GM12864 (cell line): ENCODE results near the gene CDS1.

Experiments used
- DNase-seq: peaks from one replicate; pipeline ENCODE4 v3.0.0-alpha.2; 2011; ENCODE audit warnings: low read depth
- H3K4me3 ChIP-seq: 2 replicates; pipeline ENCODE4 v1.5.1; 2011; ENCODE audit warnings: mild to moderate bottlenecking, low read depth, low read length, control low read depth
- TF ChIP-seq, protein P1 (sequence below): IDR thresholded peaks from 2 replicates; pipeline ENCODE4 v1.5.1; 2011; ENCODE audit warnings: low read depth, mild to moderate bottlenecking, moderate library complexity, low read length, control low read depth, inconsistent platforms; ENCODE audit errors: missing control alignments

Gene CDS1

DNA sequence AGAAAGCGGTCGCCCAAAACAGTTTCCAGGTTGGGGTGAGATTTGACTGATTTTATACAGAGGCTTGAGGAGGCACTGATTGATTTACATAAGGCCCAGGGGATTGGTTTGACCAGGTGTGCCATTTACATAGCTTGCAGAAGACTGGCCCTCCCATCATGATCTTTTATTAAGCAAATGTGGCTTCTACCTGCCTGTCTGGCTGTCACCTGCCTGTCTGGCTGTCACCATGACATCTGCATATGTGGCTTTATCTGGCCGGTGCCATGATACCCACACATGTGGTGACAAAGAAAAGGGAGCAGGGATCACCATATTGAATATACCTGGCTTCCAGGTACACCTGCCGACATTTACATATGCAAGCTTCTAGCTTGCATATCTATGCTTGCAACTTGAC, 17.0 kb upstream of the CDS1 start:
- H3K4me3 ChIP-seq = no peak overlapping the region
- no peak for DNase-seq
- TF ChIP-seq, protein P1, sequence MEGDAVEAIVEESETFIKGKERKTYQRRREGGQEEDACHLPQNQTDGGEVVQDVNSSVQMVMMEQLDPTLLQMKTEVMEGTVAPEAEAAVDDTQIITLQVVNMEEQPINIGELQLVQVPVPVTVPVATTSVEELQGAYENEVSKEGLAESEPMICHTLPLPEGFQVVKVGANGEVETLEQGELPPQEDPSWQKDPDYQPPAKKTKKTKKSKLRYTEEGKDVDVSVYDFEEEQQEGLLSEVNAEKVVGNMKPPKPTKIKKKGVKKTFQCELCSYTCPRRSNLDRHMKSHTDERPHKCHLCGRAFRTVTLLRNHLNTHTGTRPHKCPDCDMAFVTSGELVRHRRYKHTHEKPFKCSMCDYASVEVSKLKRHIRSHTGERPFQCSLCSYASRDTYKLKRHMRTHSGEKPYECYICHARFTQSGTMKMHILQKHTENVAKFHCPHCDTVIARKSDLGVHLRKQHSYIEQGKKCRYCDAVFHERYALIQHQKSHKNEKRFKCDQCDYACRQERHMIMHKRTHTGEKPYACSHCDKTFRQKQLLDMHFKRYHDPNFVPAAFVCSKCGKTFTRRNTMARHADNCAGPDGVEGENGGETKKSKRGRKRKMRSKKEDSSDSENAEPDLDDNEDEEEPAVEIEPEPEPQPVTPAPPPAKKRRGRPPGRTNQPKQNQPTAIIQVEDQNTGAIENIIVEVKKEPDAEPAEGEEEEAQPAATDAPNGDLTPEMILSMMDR = no peak

DNA sequence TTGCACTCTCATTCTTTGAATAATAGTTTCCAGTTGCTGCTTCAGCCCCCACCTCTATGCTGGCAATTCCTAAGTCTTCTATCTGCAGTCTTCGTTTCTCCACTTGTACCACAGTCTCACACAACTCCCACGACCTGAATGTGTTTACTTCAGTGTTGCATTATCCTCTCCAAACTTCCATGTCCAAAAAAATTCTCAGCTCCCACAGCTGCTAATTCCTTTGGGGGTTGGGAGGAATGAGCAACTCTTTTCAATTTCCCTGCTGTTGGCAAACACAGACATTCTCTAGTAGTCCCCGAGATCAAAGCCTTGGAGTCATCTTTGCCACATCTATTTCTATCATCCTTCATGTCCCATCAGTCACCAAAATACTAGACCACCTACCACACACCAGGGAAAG, 14.4 kb upstream of the CDS1 start:
- H3K4me3 ChIP-seq = no peak overlapping the region
- no peak for DNase-seq
- TF ChIP-seq, protein P1 = no peak

DNA sequence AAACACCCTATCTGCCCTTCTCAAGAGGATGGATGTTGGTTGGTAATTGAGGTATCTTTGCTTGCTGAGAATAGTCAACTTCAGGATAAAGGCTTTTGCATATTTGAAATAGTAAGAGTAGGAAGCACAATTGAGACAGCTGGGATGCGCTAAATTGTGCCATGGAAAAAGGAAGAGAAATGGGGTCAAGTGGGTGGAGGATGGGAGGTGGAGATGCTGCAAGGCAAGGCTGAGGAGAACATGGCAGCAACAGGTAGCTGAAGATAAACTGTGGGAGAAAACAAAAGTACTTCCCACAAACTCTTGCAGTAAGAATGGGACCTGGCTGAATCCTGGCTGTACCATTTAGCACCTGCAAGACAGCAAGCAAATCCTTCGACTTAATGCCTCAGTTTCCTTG, 13.9 kb upstream of the CDS1 start:
- no peak for DNase-seq
- no peak overlapping the region for H3K4me3 ChIP-seq
- TF ChIP-seq, protein P1 = no peak

DNA sequence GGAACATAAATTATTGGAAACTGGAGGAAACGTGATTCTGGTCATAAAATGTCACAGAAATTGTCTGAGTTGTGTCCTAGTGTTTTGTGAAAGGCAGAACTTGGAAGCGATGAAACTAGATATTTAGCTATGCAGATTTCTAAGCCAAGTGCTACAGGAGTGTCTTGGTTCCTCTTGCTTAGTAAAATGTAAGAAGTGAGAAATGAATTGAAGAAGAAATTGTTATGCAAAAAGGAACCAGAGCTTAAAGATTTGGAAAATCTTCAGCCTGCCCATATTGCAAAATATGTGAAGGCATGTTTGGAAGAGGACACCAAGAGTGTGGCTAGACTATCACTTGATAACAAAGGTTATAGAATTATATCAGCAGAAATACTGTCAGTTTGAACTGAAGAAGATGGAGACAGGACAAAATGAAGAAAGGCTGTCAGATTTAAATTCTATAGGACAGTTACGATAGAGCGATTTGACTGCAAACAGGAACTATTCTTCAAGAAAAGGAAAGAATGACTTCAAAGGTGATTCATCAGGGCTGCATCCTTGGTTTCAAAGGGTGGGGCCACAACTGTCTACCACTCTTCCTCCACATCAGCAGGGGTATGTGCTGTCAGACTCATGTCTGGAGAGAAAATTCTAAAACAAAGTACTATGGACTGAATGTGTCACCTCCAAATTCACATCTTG, 9.4 kb upstream of the CDS1 start:
- DNase-seq = no peak
- TF ChIP-seq, protein P1 = no peak
- H3K4me3 ChIP-seq = no peak overlapping the region

DNA sequence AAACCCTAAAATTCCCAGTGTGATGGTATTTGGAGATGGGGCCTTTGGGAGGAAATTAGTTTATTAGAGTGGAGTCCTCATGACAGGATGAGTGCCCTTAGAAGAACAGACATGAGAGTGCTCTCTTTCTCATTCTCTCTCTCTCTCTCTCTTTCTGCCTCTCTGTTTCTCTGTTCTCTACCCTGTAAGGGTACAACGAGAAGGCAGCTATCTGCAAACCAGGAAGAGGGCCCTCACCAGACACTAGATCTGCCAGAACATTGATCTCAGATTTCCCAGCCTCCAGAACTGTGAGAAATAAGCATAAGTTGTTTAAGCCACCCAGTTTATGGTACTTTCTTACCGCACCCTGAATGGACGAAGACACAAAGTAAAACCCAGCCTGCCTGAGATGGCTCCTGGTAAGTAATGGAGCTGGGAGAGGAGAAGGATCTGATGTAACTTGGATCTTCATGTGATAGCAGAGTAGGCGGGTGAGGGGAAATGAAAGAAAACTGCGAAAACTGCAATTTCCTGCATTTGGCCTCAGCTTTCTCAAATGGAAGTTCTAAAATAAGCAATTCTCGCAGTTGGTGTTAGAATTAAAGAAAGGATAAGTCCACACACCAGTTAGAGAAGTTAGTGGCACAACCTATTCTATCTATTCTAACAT, 8.7 kb upstream of the CDS1 start:
- DNase-seq = no peak
- TF ChIP-seq, protein P1 = no peak
- H3K4me3 ChIP-seq = no peak overlapping the region

DNA sequence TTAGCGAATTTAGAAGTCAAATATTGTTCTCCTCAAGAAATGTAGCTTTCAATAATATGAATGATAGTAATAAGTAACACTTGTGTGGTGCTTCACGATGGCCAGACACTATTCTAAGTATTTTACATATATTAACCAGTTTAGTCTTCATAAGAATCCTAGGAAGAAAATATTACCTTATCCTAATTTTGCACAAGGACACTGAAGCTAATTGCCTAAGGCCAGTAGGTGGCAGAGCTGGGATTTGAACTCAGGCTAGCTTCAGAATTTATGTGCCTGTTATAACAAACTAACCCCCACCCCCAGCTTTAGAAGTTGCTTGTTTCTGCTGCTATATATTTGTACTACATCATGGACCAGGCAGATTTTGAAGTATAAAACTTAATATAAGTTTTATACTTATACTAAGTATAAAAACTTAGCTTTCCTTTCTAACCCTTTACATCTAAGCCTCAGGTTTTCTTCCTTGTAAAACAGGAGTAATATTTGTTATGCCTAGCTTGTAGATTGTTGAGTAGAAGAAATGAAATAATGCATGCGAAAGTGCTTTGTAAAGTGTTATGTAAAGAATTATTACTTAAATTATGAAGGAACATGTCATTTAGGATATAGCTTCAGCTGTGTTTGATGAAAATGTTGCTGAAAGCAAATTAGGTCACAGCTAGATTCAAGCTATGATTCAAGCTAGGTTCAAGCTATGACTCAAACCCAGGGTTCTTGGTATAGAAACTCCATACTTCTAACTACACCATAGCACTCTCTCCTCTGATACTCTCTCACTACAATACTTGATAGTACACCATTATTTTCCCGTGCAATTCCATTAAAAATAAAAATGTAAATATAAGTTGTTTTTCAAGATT, 4.2 kb upstream of the CDS1 start:
- DNase-seq = no peak
- no peak overlapping the region for H3K4me3 ChIP-seq
- TF ChIP-seq, protein P1 = peak; percentile 45
